GM15510 (cell line): ENCODE data around the gene EFCAB11.

ENCODE experiments used
- POLR2A ChIP-seq: IDR thresholded peaks from 3 replicates; pipeline ENCODE4 v1.6.1; 2011; ENCODE audit warnings: borderline replicate concordance; ENCODE audit not compliant: insufficient read length; ENCODE audit errors: extremely low read depth

The EFCAB11 gene

DNA sequence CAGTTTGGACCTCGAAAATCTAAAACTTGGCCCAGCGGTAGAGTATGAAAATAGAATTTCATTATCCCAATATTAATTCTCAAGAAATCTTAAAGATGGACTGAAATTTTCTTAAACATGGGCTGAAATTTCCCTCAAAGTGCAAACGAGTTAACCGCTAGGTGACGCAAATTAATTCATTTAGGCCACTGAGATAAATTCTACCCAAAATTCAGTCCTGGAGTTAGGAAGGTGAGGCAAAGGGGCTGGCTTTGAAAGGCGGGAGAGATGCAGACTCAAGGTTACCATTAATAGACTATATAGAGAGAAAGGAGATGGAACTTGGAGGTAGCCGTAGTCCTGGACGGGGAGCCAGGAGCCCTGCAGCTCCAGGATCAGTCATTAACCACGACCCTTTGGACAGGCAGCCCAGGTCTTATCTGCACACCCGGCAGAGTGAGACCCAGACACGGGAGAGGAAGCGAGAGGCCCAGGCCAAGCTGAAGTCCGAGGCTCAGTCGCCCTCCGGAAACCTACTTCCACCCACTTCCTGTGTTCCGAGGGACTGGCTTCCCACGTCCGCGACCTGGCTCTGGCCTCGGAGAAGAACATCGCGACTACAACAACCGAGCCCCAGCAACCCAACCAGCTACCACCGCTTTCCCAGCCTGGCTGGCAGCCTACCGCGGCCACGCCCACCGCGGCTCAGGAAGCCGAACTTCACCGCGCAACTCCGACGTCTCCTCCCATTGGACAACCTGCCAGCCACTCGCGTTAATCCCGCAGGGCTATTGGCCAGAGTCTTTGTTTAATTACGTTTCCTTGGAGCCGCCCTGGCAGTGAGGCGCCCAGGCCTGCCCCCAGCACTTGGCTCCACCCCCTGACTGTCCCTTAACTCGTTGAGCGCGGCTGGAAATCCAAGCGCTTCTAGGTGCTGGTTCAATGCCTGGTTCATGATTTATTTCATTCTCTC lies at the start of gene EFCAB11:
EFCAB11 (minus strand) TSS at position 661 of the 952 bp plus-strand sequence; CDS start at position 591, 70 bp downstream.
- TF ChIP-seq POLR2A, result peak; percentile 73

DNA sequence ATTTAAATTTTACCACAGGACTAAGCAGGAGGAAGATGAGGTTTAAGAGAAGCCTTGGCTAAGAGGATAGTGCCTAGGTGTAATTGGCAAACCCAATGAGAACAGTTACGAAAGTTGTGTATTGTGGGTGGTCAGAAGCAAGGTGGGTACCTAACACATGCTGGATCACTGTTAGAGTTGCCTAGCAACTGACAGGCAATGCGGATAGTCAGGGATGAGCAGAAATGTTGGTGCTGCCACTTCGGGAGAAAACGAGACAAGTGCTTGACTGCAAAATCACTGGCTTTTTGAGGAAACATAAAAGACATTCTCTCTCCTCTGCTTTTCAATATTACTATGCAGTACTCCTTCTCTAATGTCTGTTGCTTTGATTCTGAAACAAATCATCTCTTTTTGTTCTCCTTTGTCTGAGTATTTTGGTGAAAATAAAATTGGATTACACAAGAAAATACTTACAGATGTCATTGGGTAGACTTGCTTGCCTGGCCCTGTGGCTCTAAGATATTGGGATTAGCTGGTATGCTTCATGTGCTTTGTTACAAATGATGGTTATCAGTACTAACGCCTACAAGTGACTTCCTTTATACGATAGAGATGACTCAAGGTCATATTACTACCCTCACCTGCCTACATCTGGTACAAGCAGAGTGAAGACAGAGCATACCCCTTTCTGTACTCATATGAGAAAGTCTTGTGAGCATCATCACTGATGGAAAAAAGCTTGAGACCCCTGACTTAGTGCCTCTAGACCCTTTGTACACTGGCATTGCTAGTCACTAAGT lies 49.2 kb upstream of the EFCAB11 start:
- no peak for TF ChIP-seq POLR2A

DNA sequence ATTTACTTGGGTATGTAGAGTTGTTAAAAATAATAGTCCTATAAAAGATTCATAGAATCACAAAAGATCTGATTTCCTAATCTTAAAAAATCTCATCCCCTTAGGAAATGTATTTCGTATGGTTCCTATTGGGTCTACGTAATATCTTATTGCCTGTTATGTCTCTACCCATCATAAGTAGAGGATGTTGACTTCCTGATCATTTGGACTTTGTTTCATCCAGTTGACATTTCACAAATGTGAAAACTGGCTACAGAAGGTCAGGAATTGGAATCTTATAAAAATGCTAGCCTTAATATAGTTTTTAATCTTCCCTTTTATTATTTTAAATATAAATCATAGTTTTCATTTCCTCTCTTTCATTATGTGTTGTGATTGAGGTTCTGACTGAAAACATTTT lies 46.4 kb upstream of the EFCAB11 start:
- no peak for TF ChIP-seq POLR2A

GRCh38 chr14:89996963-89997362 lies 42.4 kb upstream of the EFCAB11 start:
- TF ChIP-seq POLR2A, result no peak

DNA sequence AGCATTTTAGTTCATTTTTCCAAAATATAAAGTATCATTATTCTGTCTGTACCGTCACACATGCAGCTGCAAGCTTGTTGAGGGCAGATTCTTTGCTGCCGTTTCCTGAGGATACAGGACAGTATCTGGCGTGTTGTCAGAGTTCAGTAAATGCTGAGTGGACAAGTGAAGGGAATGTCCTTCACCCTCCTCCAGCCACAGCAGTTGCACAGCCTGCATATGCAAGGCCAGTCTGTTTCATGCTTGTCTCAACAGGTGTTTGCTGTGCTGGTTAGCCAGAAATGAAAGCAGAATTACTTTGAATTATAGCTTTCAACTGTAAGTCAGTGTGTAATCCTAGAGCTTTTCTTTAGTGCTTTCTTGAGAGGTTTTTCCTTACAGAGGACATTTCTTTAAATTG lies 37.7 kb upstream of the EFCAB11 start:
- TF ChIP-seq POLR2A, result no peak

DNA sequence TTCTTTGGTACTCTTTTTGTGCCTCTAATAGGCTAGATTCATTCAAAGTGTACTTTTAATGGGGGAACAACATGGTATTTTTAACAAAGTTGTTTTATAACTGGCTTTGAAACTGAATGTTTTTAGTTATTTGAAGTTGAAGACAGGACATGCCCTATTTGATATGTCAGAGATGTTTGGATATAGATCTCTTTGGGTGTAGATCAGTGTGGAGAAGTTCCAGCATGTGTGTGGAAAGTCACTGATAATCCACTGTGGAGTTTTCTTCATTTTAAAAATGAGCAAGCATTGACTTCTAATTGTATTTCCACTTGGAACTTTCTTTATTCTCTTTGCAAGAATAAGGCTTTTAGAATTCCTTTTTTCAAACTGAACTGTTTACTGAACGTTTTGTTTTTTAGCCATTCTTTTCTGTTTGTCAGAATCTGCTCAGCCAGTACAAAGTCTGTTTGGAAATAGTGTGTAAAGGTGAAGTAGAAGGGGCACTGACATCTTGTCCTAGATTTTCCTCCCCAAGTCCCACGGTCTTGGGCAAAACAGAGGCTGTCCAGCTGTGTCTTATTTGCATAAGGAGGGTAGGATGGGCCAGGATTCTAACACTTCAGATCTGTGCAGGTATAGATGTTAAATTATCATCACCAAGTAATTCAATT lies 36.2 kb upstream of the EFCAB11 start:
- TF ChIP-seq POLR2A, result no peak

- no peak for TF ChIP-seq POLR2A
Measured at GRCh38 chr14:89990218-89990617, 35.7 kb upstream of the EFCAB11 start.

DNA sequence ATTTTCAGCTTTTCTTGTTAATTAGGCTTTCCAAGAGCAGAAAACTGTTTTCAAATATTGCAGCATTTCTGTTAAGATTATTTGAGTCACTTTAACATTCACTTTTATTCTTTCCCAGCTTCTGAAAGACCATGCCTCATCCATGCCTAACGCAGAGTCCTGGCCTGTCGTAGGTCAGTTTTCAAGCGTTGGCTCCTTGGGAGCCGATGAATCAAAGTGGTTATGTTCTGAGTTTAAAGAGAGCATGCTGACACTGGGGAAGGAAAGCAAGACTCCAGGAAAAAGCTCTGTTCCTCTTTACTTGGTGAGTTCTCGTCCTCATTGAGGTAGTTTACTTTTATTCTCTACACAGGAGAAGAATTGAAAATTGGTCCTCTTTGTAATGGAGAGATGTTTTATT lies 34.3 kb upstream of the EFCAB11 start:
- no peak for TF ChIP-seq POLR2A

DNA sequence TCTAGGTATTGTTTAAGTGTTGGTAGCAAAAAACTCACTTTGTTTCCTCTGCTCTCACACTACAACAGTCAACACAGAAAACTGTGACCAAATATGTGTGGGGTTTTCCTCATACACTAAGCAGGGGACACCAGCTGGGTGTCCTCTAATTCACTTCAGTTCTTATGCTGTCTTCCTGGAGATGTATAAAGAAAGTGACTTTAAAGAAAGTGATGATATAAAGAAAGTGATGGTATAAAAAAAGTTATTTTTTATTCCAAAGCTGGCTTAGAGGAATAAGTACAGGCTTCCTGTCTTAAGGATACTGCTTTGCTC lies 32.6 kb upstream of the EFCAB11 start:
- no peak for TF ChIP-seq POLR2A

GRCh38 chr14:89986462-89987160 lies 32.1 kb upstream of the EFCAB11 start:
- no peak for TF ChIP-seq POLR2A

- no peak for TF ChIP-seq POLR2A
Measured at GRCh38 chr14:89983375-89983774, 28.8 kb upstream of the EFCAB11 start.

GRCh38 chr14:89978656-89979055 lies 24.1 kb upstream of the EFCAB11 start:
- TF ChIP-seq POLR2A, result no peak

DNA sequence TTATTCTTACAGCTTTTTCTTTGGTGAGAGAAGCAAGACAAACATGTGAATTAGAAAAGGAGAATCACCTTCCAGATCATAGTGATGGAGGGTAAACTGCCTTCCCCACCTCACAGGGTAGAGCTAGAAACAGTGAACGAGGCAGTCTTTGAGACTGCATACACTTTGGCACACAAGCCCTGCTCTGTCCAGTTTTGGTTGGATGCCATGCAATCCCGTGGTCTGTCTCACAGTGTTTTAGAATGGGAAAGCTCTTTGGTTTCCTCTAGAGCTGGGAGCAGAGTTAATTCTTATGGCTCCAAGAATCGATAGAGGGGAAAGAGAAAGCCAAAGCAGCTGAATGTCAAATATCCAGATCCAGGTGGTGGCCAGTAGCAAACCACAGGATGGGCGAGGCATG lies 23.1 kb upstream of the EFCAB11 start:
- TF ChIP-seq POLR2A, result no peak

- no peak for TF ChIP-seq POLR2A
Measured at GRCh38 chr14:89973234-89973823, 18.8 kb upstream of the EFCAB11 start.
